ENCODE results near the gene KIF23.

GRCh38 chr15:69398491-69398891, 15.7 kb upstream of the KIF23 start:
- TF ChIP-seq, protein P1, sequence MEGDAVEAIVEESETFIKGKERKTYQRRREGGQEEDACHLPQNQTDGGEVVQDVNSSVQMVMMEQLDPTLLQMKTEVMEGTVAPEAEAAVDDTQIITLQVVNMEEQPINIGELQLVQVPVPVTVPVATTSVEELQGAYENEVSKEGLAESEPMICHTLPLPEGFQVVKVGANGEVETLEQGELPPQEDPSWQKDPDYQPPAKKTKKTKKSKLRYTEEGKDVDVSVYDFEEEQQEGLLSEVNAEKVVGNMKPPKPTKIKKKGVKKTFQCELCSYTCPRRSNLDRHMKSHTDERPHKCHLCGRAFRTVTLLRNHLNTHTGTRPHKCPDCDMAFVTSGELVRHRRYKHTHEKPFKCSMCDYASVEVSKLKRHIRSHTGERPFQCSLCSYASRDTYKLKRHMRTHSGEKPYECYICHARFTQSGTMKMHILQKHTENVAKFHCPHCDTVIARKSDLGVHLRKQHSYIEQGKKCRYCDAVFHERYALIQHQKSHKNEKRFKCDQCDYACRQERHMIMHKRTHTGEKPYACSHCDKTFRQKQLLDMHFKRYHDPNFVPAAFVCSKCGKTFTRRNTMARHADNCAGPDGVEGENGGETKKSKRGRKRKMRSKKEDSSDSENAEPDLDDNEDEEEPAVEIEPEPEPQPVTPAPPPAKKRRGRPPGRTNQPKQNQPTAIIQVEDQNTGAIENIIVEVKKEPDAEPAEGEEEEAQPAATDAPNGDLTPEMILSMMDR (IDR thresholded peaks at IDR 0.05): no peak
- TF ChIP-seq POLR2A (IDR thresholded peaks at IDR 0.05): no peak
